Hepatic stellate cell (primary cell): Measurements from ENCODE around the gene ZDHHC8.

Source experiments
- DNase-seq: peaks from one replicate; pipeline ENCODE4 v3.0.0; 2011; ENCODE audit warnings: low spot score

Gene ZDHHC8

DNA sequence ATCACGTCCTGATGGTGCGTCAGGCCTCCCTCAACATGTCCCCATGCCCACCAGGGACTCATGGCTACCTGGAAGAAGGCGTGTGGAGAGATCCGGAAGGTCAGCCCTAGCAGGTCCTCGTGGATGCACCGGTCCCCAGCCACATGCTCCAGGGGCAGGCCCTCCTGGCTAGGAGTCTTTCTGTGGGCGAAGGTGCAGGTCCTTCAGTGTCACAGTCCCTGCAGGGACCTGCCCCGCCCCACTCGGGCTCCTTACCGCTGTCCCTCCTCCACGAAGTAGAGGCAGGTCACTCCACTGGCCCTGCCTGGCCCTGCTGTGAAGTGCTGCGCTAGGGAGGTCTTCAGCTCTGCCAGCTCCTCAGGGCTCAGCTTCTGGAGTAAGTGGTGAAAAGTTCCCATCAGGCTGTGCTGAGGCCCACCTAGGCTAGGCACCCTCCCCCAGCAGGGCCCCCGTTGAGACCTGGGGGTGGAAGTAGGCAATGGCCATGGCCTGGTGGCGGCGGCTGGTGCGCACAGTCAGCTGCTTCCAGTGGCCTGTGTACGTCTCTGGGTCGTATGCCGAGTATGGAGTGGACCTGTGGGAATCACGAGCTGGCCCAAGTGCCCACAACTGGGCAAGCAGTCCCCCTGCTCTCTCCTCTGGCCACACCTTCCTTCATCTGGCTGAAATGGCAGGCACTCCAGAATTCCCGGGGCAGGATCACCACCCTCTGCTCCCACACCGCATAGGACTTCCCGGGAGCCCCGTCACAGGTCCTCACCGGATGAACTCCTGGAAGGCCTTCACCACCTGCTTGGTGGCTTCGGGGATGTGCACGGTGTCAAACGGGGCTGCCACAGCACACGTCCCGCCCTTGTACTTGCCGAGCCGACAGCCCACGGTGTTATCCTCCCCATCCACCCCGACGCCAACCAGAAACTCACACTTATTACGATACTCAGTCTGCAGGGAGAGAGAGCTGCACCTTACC is 16.8 kb upstream of the ZDHHC8 start:
- DNase-seq: no peak

- no peak for DNase-seq
Measured at GRCh38 chr22:20115691-20116375, 15.8 kb upstream of the ZDHHC8 start, which contains the start of gene RANBP1. RANBP1 (plus strand) TSS chr22:20116104; CDS start chr22:20116185, 81 bp downstream.

GRCh38 chr22:20116376-20116950 is 15.1 kb upstream of the ZDHHC8 start:
- DNase-seq: no peak

DNA sequence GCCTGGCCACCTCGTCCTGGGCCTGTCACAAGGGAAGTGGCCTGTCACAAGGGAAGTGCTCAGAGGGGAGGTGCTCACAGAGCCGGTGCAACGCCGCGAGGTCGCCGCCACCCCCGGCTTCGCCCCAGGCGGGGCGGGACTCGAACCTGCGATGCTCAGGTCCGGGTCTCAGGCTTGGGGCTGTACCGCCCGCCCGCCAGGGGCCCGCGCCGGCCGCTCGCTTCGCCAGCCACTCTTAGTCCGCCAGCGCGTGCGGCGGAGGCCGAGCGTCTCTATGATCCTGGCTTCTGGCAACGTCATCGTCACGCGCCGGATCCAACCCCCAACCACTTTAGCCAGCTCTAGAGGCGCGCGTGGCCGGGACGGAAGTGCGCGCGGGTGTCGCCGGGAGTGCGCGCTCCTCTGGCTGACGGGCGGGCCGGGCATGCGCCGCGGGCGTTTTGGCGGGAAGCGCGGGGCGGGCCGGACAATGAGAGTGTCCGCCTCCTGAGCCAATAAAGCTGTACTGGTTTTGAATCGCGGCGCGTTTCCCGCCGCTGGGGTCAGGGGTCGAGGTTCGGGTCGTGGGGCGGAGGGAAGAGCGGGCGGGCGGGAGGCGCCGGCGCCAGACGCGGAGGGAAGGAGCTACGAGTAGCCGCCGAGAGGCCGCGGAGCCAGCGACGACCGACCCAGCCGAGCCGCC is 14.5 kb upstream of the ZDHHC8 start, which contains the start of gene TRMT2A:
Gene TRMT2A, minus strand, starts transcription at position 276 of the 682 bp plus-strand sequence. CDS start 320 bp downstream, outside the sequence.
- DNase-seq: peak; percentile 99

GRCh38 chr22:20117633-20118299 is 13.8 kb upstream of the ZDHHC8 start:
- peak; percentile 49 for DNase-seq

GRCh38 chr22:20118300-20119020 is 13.1 kb upstream of the ZDHHC8 start:
- DNase-seq: no peak

GRCh38 chr22:20121856-20122415 is 9.7 kb upstream of the ZDHHC8 start:
- DNase-seq: no peak

DNA sequence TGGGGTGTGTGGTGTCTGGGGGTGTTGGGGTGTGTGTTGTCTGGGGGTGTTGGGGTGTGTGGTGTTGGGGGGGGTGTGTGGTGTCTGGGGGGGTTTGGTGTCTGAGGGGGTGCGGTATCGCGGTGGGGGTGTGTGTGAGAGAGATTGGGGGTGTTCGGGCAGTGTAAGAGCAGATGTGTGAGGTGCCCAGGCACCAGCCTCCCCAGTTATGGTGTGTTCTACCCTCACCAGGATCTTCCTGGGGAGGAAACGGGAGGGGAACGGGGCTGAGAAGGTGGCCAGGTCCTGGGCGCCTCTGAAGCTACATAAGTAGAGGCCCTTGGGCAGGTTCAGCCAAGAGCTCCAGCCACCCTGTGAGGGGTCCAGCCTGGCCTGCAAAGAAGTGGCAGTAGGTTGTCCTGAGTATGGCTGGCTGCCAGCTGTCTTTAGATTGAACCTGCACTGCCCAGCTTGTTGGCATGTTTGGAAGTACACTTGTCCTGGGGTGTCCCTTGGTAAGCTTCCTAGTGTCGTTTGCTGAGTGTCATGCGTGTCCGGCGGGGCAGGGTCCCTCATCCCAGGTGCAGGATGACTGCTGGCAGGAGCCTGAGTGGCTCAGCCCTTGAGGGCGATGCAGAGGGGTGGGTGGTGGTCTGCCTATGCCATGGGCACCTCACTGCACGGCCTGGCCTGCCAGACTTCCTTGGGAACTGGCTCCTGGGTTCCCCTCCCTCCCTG is 8.1 kb upstream of the ZDHHC8 start:
- no peak for DNase-seq

- no peak for DNase-seq
Measured at GRCh38 chr22:20124083-20124787, 7.4 kb upstream of the ZDHHC8 start.

DNA sequence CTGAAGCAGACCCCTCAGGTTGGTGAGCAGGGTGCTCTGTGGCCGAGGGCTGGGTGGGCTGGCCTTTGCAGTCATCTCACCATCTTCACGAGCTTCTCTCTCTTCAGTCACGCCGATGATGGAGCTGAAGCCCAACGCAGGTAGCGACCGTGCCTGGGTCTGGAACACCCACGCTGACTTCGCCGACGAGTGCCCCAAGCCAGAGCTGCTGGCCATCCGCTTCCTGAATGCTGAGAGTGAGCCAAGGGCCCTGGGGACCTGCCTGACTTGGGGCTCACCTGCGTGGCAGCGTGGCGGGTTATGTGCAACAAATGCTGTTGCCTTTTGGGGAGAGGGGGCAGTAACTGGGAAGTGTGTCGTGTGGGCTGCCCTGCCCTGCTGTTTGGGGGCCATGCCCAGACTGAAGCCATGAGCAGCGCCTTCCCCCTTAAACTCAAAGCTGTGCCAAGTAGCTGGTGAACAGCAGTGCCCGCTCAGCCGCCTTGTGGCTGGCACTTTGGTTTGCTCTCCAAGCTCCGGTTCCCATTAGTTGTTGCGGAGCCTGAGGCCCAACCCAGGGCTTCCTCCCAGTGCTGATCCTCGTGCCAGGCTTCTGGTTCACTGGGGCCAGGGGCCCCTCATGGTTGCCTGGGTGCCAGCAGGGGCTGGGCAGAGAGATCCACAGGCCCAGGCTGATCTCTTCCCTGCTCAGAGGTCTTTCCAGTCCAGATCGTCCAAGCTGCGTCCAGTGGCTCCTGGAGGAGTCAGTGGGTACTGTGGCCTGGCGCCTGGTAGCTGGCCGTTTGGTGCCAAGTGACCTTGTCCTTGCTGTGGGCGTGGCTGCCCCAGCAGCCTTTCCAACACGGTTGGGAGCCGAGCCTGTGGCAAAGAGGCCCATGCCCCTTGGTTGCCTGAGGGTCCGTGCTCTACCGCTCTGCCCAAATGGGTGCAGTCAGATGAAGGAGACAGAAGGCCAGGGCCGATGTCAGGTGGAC is 6.1 kb upstream of the ZDHHC8 start:
- DNase-seq: no peak

DNA sequence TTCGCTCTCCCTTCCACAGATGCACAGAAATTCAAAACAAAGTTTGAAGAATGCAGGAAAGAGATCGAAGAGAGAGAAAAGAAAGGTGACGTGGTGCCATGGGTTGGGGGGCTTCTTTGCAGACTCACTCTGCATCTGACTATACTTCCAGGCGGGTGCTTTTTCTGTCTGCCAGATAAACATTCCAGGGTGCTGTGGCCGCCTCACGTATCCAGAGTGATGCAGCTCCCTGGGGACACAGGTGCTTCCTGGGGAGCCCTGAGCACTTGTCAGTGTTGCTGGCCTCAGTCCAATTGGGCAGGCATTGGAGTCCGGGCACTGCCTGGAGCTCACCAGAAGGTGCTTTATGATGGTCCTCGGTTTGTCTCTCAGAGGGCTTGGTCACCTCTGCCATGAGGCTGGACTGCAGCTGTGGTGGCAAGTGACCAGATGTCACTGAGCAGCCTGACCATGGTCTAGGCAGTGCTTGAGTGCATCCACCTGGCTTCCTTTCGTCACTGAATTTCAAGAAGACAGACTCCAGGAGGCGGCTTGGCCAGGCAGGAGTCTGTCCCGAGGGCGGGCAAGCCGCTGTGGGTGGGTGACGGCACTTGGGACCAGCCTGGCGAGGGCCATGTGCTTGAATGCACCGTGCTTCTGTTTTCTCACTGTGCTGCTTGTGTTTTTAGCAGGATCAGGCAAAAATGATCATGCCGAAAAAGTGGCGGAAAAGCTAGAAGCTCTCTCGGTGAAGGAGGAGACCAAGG is 5.1 kb upstream of the ZDHHC8 start:
- DNase-seq: no peak

GRCh38 chr22:20127318-20127868 is 4.2 kb upstream of the ZDHHC8 start:
- DNase-seq: no peak

DNA sequence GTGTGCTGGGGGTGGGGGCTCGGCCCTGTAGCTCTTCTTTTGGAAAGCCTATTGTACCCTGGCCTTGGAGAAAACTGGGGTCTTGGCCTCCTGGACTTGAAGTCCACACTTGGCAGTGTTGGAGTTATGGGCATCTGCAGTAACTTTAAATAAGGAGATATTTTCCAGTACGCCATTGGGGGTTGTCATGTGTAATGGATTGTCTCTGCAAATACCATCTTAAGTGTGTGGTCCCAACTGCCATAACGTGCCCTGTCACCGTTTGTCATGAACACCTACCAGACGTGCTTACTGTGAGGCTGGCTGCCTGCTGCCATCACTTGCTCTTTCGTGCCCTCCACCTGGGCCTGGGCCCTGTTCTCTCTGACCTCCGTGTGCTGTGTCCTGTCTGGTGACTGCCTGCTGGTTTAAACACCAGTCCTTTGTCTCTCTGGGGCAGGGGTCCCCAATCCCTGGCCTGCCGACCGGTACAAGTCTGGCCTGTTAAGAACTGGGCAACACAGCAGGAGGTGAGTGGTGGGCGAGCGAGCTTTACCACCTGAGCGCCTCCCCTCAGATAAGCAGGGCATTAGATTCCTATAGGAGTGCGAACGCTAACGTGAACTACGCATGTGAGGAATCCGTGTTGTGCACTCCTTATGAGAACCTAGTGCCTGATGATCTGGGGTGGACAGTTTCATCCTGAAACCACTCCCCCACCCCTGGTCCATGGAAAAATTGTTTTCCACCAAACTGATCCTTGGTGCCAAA is 3.6 kb upstream of the ZDHHC8 start:
- no peak for DNase-seq

DNA sequence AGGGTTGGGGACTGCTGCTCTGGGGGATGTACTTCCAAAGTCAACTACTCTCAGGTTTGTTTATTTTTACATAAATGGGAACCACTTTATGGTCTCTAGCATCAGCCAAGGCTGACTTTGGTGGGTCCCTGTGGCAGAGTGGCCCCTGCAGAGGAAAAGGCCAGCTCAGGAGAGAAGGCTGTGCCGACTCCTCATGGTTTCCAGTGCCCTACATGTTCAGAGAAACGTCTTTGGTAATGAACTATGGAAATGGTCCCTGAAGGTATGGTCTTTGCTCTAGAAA is 3.0 kb upstream of the ZDHHC8 start:
- no peak for DNase-seq

- DNase-seq: peak; percentile 61
Measured at GRCh38 chr22:20128902-20129746, 2.5 kb upstream of the ZDHHC8 start.

DNA sequence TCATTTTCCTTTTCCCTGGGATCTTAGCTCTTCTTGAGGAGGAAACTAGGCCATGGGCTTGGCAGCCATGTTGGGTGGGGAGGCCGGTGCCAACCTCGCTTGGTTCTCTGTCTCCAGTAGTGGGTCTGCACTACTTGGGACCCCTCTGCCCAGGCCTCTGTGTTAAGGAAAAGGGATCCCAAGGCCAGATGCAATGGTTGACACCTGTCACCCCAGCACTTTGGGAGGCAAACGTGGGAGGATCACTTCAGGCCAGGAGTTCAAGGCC is 1.9 kb upstream of the ZDHHC8 start:
- DNase-seq: no peak
